DMS114 treated with DMSO at 0.1 percent for 48 hours (cell line): ENCODE measurements around the gene XYLT2.
"Not testable (repeated sequence)": the region's sequence is repeated elsewhere in the genome, so short reads cannot be mapped to it uniquely, and the experiment has no call there.

Source experiments
- DNase-seq: peaks from one replicate; lab custom pipeline; 2025; ENCODE audit not compliant: unreplicated experiment; lab: John Stamatoyannopoulos, UW

The XYLT2 gene

DNA sequence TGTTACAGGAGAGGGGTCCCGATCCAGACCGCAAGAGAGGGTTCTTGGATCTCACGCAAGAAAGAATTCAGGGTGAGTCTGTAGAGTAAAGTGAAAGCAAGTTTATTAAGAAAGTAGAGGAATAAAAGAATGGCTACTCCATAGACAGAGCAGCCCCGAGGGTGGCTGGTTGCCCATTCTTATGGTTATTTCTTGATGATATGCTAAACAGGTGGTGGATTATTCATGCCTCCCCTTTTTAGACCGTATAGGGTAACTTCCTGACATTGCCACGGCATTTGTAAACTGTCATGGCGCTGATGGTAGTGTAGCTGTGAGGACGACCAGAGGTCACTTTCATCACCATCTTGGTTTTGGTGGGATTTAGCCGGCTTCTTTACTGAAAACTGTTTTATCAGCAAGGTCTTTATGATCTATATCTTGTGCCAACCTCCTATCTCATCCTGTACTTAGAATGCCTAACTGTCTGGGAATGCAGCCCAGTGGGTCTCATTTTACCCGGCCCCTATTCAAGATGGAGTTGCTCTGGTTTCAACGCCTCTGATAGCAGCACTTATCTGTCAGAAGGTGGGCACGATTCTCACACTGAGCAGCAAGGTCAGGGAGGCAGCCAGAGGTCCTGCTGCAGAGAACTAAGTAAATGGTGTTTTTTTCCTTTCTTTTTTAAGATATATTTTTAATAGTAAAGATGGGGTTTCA is 26.5 kb upstream of the XYLT2 start:
- DNase-seq: no peak

DNA sequence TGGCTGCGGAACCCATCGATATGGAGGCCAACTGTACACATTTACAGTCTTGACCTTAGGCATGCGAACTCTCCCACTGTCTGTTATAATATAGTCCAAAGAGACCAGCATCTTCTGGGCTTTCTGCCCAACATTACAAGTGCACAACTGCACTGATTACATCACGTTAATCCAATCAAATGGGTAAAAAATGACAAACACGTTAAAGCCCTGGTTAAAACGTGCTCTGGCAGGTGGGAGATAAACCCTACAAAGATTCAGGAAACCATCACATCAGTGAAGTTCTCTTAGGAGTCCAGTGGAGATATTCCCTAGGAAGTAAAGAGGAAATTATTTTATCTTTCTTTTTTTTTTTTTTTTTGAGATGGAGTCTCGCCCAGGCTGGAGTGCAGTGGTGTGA is 23.7 kb upstream of the XYLT2 start:
- DNase-seq: no peak

DNA sequence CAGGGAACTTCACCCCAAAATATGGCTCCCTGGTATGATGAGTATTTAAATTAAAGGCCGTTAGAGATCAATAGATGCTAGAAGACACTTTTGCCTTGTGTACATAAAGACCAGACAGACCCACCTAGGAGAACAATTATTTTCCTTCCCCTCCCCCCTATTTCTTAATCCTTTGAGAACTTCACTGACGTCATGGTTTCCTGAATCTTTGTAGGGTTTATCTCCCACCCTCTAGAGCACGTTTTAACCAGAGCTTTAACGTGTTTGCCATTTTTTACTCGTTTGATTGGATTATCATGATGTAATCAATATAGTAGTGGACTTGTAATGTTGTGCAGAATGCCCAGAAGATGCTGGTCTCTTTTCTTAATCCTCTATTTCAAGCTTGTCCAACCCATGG is 22.9 kb upstream of the XYLT2 start:
- no peak for DNase-seq

DNA sequence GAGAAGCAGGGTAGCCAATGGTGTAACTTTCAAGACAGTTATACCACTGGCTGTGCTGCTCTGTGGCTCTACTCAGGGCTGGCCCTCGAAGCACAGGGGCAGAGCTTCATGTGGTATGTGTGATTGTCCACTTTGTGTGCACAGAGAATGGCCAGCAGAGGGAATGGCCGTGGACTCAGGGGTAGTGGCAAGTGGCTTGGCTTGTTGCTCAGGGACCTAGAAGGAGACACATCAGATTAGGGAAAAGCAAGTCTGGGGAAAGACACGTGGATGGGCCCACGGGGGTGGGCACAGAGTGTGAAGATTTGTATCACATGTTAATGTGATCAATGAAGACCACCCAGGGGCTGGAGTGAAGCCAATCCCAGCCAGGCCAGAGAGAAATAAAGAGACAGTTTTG is 20.0 kb upstream of the XYLT2 start:
- no peak for DNase-seq

DNA sequence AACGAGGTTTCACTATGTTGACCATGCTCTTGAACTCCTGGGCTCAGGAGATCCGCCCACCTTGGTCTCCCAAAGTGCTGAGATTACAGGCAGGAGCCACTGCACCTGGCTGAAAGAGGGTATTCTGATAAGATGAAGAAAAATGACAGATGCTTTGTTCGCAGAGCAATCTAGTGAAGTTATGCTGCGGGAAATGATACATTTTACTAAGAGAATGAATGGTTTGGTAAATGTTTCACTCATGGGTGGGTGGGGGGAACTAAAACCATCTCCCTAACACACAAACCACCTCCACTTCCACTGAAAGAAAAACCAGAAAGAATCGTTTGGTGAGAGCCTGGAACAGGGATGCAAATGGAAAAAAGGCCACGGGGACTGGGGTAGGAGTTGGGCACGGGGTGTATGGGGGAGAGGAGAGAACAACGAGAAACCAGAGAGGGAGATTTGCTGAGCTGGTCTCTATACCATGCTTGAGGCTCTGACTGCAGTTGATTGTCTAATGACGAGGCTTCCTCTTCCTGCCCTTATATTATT is 19.0 kb upstream of the XYLT2 start:
- no peak for DNase-seq

DNA sequence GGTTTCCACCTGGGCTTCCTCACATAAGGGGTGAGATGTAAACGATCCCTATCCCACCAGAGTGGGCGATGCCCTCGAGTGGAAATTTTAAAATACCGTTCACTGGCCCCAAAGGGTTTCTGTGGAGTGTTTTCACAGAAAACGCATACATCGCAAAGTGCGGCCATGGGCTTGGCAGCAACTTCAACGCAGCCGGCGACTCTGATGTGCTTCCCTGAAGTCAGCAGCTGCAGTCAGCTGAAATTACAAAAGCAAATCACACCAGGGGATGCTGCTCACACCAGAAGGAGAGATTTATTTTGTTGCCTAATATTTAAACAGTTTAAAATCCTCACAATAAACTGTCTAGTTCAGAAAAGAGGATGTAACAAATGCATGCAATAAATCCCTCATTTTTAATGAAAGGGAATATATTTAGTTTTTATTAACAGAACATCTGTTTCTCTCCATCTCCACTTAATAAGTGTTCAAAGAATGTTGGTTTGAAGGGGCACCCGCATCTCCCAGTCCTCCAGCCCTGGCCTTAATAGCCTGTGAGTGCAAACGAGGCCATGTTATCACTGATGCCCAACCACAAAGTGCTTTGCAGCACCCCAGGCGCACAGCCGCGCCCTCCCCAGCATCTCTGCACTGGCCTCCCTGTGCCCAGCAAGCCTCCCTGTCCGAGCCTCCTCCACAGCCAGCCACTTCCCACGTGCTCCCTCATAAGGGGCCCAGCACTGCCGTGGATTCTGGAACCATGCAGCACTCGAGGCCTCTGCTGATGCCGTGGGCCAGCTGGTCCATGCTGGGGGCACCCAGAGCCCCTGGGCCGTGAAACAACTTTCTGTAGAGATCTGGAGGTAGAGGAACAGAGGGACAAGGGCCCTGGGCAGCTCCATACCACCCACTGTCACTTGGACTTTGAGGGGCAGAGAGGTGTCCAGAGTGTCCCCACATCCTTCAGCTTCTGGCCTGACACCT is 17.3 kb upstream of the XYLT2 start:
- no peak for DNase-seq

DNA sequence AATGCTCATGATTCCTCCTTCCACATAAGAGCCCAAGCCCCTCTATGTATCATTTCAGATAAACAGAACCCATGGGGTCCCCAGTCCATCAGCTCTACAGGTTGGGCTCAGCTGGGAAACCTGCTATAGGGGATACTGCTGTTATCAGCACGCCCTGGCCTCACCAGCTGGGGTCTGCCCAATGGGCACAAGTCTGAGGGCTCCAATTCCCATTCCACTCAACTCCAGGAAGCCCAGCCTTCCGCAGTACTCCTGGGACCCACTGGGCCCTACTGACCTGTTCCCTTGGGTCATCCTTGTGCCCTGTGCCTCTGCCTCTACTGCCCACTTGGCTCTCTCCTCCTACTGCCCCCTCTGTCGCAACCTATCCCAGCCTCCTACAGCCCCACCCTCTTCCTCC is 16.2 kb upstream of the XYLT2 start:
- no peak for DNase-seq

DNA sequence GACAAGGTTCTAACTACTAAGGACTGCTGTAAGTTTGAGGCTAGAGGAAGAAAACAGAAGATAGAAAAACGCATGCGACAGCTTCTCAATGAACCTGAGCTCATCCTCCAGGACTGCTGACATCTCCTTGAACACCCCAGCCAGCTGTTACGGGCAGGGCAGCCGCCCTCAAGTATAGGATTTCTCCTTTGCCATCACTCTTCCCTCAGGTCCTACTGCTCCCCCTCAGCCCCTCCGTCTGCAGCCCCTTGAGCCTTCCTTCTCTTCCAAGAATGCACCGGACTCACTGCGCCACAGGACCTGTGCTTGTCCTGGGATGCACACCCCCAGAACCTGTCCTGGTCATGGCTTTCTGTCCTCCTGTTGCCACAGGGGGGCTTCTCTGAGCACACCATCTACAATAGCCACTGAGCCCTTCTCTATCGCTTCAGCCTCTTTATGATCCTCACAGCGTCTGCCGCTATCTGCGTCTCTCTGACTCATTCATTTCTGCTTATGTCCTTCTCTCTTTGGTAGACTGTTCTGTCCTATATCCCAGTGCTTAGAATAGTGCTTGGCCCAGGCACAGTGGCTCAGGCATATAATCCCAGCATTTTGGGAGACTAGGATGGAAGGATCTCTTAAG is 15.7 kb upstream of the XYLT2 start:
- DNase-seq: no peak

DNA sequence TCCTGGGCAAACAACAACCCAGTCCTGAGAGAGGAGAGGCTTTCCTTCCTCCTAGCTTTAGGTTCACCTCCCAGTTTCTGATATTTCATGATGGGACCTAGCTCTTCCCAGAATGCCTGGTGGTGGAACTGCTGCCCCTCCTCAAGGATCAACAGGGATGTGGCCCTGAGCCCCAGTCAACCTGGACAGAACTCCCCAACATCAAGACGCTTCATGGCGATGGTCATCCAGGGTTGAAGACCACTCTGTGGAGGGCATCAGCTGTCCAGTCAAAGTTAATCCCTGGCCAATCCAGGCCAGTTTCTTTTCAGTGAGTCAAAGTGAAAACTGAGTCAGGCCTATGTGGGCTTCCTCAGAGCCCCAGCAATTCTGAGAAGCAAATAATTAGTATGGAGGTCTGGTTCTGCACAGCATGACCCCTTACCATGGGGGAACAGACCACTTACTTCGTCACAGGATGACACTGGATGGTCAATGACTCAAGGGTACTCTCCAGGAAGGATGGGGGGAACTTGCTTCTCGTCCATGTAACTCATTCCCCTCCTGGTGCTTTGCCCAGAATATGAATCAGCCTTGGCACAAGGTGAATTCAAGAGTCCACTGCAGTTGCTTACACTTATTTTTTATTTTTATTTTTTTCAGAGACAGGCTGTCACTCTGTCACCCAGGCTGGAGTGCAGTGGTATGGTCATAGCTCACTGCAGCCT is 14.7 kb upstream of the XYLT2 start:
- DNase-seq: no peak

DNA sequence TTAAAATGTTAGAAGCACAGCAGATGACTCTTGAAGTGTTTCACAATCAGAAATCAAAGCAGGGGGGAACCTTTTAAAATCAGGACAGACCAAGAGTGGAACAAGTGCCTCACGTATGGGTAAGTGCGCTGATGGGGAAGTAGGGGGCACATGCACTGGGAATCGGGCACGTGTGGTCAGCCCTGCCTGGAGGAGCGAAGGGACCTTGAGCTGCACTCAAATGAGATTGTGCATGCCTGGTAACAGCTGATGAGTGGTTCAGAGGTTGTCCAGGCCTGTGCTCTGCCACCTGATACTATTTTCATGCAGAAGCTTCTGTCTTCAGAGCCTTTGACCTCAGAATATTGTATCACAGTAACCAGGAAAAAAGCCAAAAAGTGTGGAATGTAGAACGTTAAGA is 13.7 kb upstream of the XYLT2 start:
- no peak for DNase-seq

DNA sequence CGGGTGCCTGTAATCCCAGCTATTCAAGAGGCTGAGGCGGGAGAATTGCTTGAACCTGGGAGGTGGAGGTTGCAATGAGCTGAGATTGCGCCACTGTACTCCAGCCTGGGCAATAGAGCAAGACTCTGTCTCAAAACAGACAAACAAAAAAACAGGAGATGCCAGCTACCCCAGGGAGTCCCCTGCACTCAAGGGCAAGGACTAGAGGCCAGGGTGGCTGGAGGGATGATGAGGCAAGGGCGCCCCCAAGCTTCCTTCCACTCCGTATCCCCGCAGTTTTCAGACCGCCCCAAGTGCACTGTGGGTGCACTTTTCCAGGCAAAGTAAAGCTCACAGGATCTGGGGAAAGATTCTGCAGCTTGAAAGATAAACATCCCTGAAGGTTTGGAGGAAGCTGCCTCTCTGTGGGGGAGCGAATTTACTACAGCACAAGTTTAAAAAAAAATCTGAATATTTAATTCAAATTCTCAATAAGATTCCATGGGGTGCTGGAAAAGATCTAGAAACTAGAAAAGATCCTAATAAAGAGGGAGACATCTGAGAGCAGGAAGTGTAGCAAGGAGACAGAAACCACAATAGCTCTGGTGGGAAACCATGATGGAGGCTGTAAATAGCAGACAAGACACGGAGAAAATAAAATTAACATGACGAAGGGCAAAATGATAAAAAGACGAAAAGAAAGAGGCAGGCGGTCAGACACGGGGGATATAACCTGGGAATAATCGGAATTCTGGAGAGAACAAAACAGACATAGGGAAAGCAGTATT is 12.5 kb upstream of the XYLT2 start:
- not testable (repeated sequence) for DNase-seq

DNA sequence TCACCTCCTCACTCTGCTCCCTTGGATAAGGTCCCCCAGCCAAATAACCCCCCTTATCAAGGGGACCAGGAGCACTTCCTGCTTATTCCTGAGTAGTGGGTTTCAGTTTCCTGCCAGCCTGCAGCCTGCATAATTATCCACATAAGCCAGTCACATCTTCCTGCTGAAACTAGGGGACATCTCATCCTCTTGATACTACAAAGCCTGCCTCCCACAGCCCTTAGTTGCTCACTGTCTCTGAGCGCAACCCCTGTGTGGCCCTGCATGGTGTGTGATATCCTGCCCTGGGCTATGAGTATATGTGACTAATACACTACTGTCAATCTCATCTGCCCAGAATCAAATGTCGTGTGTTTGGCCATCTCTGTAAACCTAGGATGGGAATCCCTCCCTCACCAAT is 8.0 kb upstream of the XYLT2 start:
- no peak for DNase-seq

DNA sequence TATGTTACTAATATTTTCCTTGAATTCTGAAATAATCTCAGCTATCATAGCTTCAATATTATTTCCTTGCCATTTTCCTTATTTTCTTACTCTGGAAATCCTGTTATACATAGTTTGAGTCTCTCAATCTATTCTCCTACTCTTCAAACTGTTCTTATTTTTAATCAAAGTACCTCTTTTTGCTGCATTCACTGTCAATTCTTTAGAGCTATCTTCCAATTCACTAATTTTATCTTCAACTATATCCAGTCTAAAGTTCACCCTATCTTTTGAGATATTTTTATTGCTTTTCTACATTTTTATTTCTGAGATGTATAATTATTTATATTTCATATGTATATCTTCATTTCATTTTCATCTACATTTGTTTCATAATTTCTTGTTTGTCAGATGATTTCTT is 7.3 kb upstream of the XYLT2 start:
- DNase-seq: no peak

DNA sequence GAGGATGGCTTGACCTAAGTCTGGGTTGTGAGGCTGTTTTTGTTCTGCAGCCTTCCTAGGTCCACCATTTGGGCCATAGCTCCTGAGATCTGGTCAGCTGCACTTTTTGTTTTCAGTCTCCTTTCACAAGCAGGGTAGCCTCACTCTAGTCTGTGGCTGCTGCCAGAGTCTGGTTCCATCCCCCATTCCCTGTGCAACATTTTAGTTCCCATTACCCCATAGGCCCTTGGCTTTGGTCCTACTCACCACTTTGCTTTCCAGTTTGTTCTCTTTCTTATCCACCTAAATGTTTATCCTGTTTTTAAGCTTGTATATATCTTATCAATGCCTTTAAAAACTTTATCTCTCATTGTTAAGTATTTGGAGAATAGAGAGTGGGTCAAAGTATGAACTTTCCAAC is 6.5 kb upstream of the XYLT2 start:
- no peak for DNase-seq

DNA sequence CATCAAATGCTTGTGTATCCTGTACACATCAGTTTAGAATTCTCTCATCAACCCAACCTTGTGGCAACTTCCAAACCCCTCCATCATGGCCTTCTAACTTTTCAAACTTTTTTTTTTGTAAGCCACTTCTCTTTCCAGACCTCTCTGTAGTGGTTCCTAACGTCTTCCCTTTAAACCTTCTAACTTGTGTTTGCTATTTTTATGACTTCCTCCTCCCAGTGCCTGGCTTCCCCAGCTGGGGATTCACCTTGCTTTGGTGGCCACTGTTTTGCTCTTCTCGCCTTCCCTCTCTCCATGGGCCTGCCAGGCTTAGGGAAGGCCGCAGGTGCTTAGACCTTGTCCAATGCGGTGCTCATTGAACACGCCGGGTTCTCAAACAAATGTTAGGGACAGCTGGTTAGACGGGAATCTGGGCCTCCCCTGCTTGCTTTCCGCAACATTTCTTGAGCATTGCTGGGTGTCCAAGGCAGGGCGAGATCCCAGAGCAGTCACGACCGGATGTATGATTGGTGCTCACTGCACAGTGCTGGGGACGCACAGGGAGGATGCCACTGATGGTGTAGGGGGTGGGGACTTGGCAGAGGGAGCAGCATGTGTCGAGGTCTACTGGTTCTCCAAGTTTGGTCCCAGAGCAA is 1.1 kb upstream of the XYLT2 start:
- no peak for DNase-seq

DNA sequence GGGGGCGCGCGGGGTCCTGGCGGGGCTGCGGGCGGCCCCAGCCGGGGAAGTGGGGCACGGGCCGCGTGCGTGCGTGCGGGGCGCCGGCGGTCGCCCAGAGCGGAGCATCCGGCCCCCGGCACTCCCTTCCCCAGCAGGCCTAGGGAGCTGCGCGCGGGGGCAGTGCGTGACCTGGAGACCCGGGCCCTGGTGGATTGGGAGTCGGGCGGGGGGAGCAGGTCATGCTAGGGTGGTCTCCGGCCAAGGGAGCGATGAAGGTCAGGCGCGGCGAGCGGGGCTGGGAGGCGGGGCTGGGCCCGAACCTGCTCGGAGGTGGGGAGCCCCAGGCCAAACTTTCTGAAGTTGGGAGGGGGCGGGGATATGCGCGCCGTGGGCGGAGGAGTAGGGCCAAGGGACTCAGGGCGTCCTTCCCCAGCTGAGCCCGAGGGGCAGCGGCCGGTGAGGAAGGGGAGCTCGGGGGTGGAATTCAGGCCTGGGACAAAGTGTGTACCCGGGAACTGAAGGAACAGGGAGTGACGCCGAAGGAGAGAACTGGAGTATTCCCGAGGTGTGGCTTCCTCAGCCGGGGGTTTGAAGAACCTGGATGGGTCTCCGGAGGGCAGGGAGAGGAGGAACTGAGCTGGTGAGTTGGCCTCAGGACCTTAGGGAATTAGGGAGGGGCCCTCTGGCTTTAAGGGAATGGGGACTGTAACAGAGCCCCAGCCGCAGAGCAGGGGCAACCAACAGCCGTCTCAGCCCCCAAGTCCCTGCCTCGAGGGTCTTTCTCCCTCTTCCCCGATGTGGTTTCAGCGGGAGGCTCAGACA is 589 bp downstream of the XYLT2 start:
- no peak for DNase-seq

DNA sequence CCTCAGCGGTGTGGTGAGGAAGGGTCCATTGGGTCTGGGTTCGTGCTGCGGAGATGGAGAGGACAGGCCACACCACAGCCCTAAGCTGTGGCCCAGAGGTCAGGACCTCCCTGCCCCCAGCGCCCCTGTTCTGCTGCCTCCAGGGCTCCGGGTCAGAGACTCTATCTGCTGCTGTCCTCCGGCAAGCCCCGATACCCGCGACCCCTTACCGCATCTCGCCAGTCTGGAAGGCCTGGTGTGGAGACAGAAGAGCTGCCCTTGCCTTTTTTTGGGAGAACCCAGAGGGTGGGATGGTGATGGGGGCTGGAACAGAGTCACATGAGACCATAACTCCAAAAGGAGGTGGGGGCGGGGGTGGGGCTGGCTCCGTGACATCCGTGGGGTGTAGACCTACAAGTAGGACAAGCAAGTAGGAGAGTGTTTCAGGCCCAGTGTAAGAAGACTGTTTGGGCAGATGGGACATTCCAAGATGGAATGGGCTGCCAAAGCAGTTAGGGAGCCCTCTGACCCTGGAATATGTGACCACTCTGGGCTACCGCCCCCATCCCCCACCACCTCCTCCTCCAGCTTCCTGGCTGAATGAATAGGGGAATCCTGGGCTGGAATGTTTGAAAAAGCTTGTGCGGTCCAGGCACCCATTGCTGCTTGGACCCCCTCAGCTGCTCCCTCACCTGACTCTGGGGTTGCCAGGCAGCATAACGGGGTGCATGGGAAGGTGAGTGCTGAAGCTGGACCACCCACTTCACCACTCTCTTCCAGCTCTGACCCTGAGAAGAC is 1.4 kb downstream of the XYLT2 start:
- no peak for DNase-seq

DNA sequence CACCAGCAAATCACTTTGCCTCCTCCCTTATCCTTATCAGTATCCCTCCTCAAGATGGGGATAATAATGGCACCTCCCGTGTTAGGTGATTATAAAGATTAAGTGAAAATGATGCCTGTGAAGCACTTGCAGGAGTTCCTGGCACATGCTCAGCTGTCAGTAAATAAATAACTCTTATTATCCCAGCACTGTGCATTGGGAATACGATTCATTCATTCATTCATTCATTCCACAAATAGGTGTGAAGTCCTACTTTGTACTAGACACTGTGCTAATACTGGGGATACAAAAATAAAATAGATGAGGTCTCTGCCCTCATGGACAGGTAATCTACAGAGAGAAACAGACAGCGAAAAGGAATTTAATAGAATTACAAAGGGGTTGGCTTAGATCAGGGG is 2.0 kb downstream of the XYLT2 start:
- no peak for DNase-seq
